ENCODE data around the gene CPT1C. TPM values are rescaled to one million over a fixed set of nuclear protein-coding genes. Genes with fewer than 3 reads are reported as not detected.

The CPT1C gene
- total and polyA plus RNA-seq, 2 donors (not counting 3 experiments of a cell fraction or from before 2014, with no cell fraction given), result 45.7 to 80.8 TPM

GRCh38 chr19:49744946-49745381 is 54.0 kb downstream of the CPT1C start:
- Histone ChIP-seq H3K4me1 (ENCODE audit: control insufficient read depth, extremely low read depth, insufficient read depth, low read length) (no peaks in the 10 kb centered on the region), H2AFZ (ENCODE audit: low read depth, low read length) (no peak overlapping the region), H3K27me3 (ENCODE audit: control insufficient read depth in 2 of 2, insufficient read depth in 2 of 2, low read length in 2 of 2) (no peaks in the 10 kb centered on the region), H3K79me2 (ENCODE audit: control insufficient read depth, insufficient read depth, low read length) (no peaks in the 10 kb centered on the region), H3K9me1 (replicated peaks; ENCODE audit: control insufficient read depth, extremely low read depth, insufficient read depth, low read length) (no peaks in the 10 kb centered on the region), H4K20me1 (replicated peaks; ENCODE audit: control insufficient read depth, extremely low read depth, insufficient read depth, low read length) (no peaks in the 10 kb centered on the region), H3K4me3 (replicated peaks in 1 of 3; ENCODE audit: insufficient read depth in 1 of 3, low read depth in 1 of 3, low read length in 3 of 3) (no peak overlapping the region), H3K4me2 (ENCODE audit: insufficient read depth, low read length) (no peak overlapping the region), H3K9ac (replicated peaks; ENCODE audit: extremely low read depth, insufficient read depth, low read length) (no peak overlapping the region), H3K27ac (ENCODE audit: insufficient read depth, low read depth, low read length) (no peak overlapping the region), H3K9me3 (replicated peaks; ENCODE audit: control insufficient read depth, insufficient read depth, low read length) (no peaks in the 10 kb centered on the region), H3K36me3 (ENCODE audit: control insufficient read depth in 2 of 2, extremely low read depth in 1 of 2, insufficient read depth in 2 of 2, low read length in 2 of 2) (no peaks in the 10 kb centered on the region)
- DNase-seq (ENCODE audit: low read depth, low spot score), result no peak
- intact Hi-C loops (cut with micrococcal nuclease) (no loop called here), dilution Hi-C loops (cut with MboI; ENCODE audit: extremely low pct_ligation_motif_present, low sequenced_read_pairs) (no loop called here)
- no peak for FAIRE-seq
- BruUV-seq (replicated peaks), result no TSS peak
- TF ChIP-seq EZH2 (IDR thresholded peaks at IDR 0.05; ENCODE audit: borderline replicate concordance, low read depth, low read length, severe bottlenecking) (no peak), CTCF (IDR thresholded peaks at IDR 0.05; ENCODE audit: extremely low read depth in 1 of 2, insufficient read depth in 1 of 2, low read depth in 1 of 2, low read length in 2 of 2) (no peak), GATA2 (IDR thresholded peaks at IDR 0.05; ENCODE audit: insufficient read depth, insufficient read length, low read depth, low read length) (no peak), FOS (IDR thresholded peaks at IDR 0.05; ENCODE audit: borderline replicate concordance, insufficient read depth, low read length) (no peak), POLR2A (IDR thresholded peaks at IDR 0.05; ENCODE audit: low read depth, low read length) (no peak)
- POLR2A ChIA-PET, result no interaction called here
- CTCF ChIA-PET, result interaction anchor here (1.5 kb wide), 1 partner anchor 27 kb away, joined by 4 read pairs; no protein-coding TSS in a partner anchor
